Upper lobe of left lung (tissue), 6 donors: ENCODE data around the gene ACCS. TPM values are rescaled to one million over a fixed set of nuclear protein-coding genes. Genes with fewer than 3 reads are reported as not detected.

Experiments used
- ATAC-seq, 2 donors: fragments of 200-7000 bp; cut with Tn5 transposase; one replicate each; pipeline ENCODE4 v1.9.1; 2022; ENCODE audit warnings: mild to moderate bottlenecking in 2 of 2, moderate library complexity in 2 of 2; ENCODE audit not compliant: low FRiP score in 2 of 2
- DNase-seq, 2 donors: peaks; one replicate each; pipeline ENCODE4 v3.0.0-alpha.2; 2019 to 2020
- H3K27ac ChIP-seq, 4 donors: fragments of 200-600 bp; sonication (generic); one replicate each; pipeline ENCODE4 v1.5.1; 2016 to 2019
- H3K27me3 ChIP-seq, 4 donors: fragments of 200-600 bp; sonication (generic); one replicate each; pipeline ENCODE4 v1.5.1; 2017 to 2019
- H3K36me3 ChIP-seq, 4 donors: fragments of 200-600 bp; sonication (generic); one replicate each; pipeline ENCODE4 v1.5.1; 2016 to 2019
- H3K4me1 ChIP-seq, 4 donors: fragments of 200-600 bp; sonication (generic); one replicate each; pipeline ENCODE4 v1.5.1; 2018 to 2019
- H3K4me3 ChIP-seq, 4 donors: fragments of 200-600 bp; sonication (generic); one replicate each; pipeline ENCODE4 v1.5.1; 2017 to 2019; ENCODE audit warnings: mild to moderate bottlenecking in 2 of 4, moderate library complexity in 1 of 4
- H3K9me3 ChIP-seq, 4 donors: fragments of 200-600 bp; sonication (generic); one replicate each; pipeline ENCODE4 v1.5.1; 2018 to 2019
- CTCF ChIP-seq, 6 experiments: fragments of 450-650 bp in 4 of 6; fragments of 200-600 bp in 2 of 6; sonication (generic) in 2 of 6; IDR thresholded peaks; one replicate each; pipeline ENCODE4 v1.5.1; 2016 to 2019; ENCODE audit warnings: antibody characterized with exemption in 6 of 6
- EP300 ChIP-seq, 4 donors: sonication (generic); formaldehyde crosslinking; IDR thresholded peaks; one replicate each; pipeline ENCODE4 v1.5.1; 2017; ENCODE audit warnings: antibody characterized with exemption in 4 of 4, control low read depth in 2 of 4
- POLR2A ChIP-seq, 4 donors: fragments of 450-650 bp; IDR thresholded peaks; one replicate each; pipeline ENCODE4 v1.5.1; 2016 to 2017; ENCODE audit warnings: antibody characterized with exemption in 4 of 4, mild to moderate bottlenecking in 2 of 4
- POLR2AphosphoS5 ChIP-seq, 2 donors: sonication (generic); formaldehyde crosslinking; IDR thresholded peaks; one replicate each; pipeline ENCODE4 v1.5.1; 2017; ENCODE audit warnings: antibody characterized with exemption in 2 of 2
- WGBS, 2 donors: methylation state at CpG; one replicate each; pipeline ENCODE4 v1.1.5; 2017 to 2018; 5-methylcytosine and 5-hydroxymethylcytosine counted together
- total RNA-seq, 6 donors: library from RNA; depleted of rRNA in 4 of 6; stranded (reverse); fragments of >200 nt in 4 of 6; gene quantifications; one replicate each; pipeline versions ENCODE4 v1.1.0 to v1.2.1, GENCODE V29; 2016 to 2021
- donor health status: DM: no; HTN: no; CAD: no; lungs with moderate emphysema.
- donor health status: DM: no; HTN: yes; CAD: no; lungs with severe emphysema.

ACCS gene
- total RNA-seq, 6 donors from 2014 or later = 15.4 to 120 (median 34.0) TPM

GRCh38 chr11:44072757-44073658 is 6.9 kb downstream of the ACCS start:
- Histone ChIP-seq H3K4me3 (no peak overlapping the region), H3K4me1 (peaks cover 0 to 3% (median 0%) of the 10 kb centered on the region in 4 donors), H3K36me3 (peaks cover 0 to 35% (median 6%) of the 10 kb centered on the region in 4 donors), H3K27ac (no peak overlapping the region), H3K27me3 (no peaks in the 10 kb centered on the region), H3K9me3 (no peaks in the 10 kb centered on the region)
- no peak for ATAC-seq
- no peak for DNase-seq
- no peak for TF ChIP-seq POLR2A (IDR thresholded peaks at IDR 0.05)
- no peak for TF ChIP-seq EP300 (IDR thresholded peaks at IDR 0.05)
- no peak for TF ChIP-seq POLR2AphosphoS5 (IDR thresholded peaks at IDR 0.05)
- no peak for TF ChIP-seq CTCF (IDR thresholded peaks at IDR 0.05)
- WGBS, 2 donors = 91 to 93% methylated on average over 6 to 8 of the region's 8 CpGs

- Histone ChIP-seq H3K9me3 (no peaks in the 10 kb centered on the region), H3K36me3 (peaks cover 0 to 44% (median 17%) of the 10 kb centered on the region in 4 donors), H3K27me3 (no peaks in the 10 kb centered on the region), H3K27ac (no peak overlapping the region), H3K4me1 (peaks cover 0 to 3% (median 0%) of the 10 kb centered on the region in 4 donors), H3K4me3 (no peak overlapping the region)
- DNase-seq (no peak), ATAC-seq (no peak)
- no peak for TF ChIP-seq EP300 (IDR thresholded peaks at IDR 0.05)
- no peak for TF ChIP-seq CTCF (IDR thresholded peaks at IDR 0.05)
- no peak for TF ChIP-seq POLR2AphosphoS5 (IDR thresholded peaks at IDR 0.05)
- TF ChIP-seq POLR2A (IDR thresholded peaks at IDR 0.05) = no peak
- 70 to 92% methylated on average over 4 to 5 of the region's 5 CpGs for WGBS, 2 donors
Observed at GRCh38 chr11:44078794-44079193, 12.7 kb downstream of the ACCS start.

GRCh38 chr11:44079376-44079775 is 13.3 kb downstream of the ACCS start:
- no peak overlapping the region for H3K27ac ChIP-seq
- no peak for ATAC-seq
- H3K4me3 ChIP-seq = no peak overlapping the region
- H3K4me1 ChIP-seq = peaks cover 0 to 3% (median 0%) of the 10 kb centered on the region in 4 donors
- no peaks in the 10 kb centered on the region for H3K9me3 ChIP-seq
- TF ChIP-seq EP300 (IDR thresholded peaks at IDR 0.05) (no peak), POLR2AphosphoS5 (IDR thresholded peaks at IDR 0.05) (no peak), POLR2A (IDR thresholded peaks at IDR 0.05) (no peak), CTCF (IDR thresholded peaks at IDR 0.05) (no peak)
- H3K36me3 ChIP-seq = peaks cover 0 to 43% (median 17%) of the 10 kb centered on the region in 4 donors
- H3K27me3 ChIP-seq = no peaks in the 10 kb centered on the region
- no peak for DNase-seq
- 79 to 89% methylated on average over 5 to 6 of the region's 6 CpGs for WGBS, 2 donors

- DNase-seq = peak in 1 of 2 donors; percentile 48
- 89 to 91% methylated on average over 4 to 9 of the region's 9 CpGs for WGBS, 2 donors
- no peak for ATAC-seq
- no peaks in the 10 kb centered on the region for H3K4me1 ChIP-seq
- no peaks in the 10 kb centered on the region for H3K9me3 ChIP-seq
- H3K36me3 ChIP-seq = peaks cover 0 to 30% (median 15%) of the 10 kb centered on the region in 4 donors
- no peaks in the 10 kb centered on the region for H3K27me3 ChIP-seq
- TF ChIP-seq CTCF (IDR thresholded peaks at IDR 0.05) = no peak
- no peak for TF ChIP-seq POLR2AphosphoS5 (IDR thresholded peaks at IDR 0.05)
- TF ChIP-seq EP300 (IDR thresholded peaks at IDR 0.05) = no peak
- TF ChIP-seq POLR2A (IDR thresholded peaks at IDR 0.05) = no peak
- no peak overlapping the region for H3K4me3 ChIP-seq
- no peak overlapping the region for H3K27ac ChIP-seq
Observed at GRCh38 chr11:44080951-44081350, 14.9 kb downstream of the ACCS start.
